Endothelial cell of umbilical vein (primary cell): ENCODE data around the gene P2RX4.

Source experiments
- EZH2 ChIP-seq: IDR thresholded peaks from 2 replicates; pipeline ENCODE4 v1.6.1; 2012; ENCODE audit warnings: borderline replicate concordance, low read depth, mild to moderate bottlenecking, moderate library complexity, low read length, inconsistent platforms; ENCODE audit not compliant: severe bottlenecking
- FOS ChIP-seq: IDR thresholded peaks from 2 replicates; pipeline ENCODE4 v1.6.1; 2011; ENCODE audit warnings: mild to moderate bottlenecking, low read length, moderate library complexity, borderline replicate concordance; ENCODE audit not compliant: insufficient read depth
- GATA2 ChIP-seq: IDR thresholded peaks from 2 replicates; pipeline ENCODE4 v1.7.0; 2011; ENCODE audit warnings: low read depth, mild to moderate bottlenecking, moderate library complexity, mixed read lengths, low read length; ENCODE audit not compliant: insufficient read length, insufficient read depth
- MYC ChIP-seq: IDR thresholded peaks from one replicate; pipeline ENCODE4 v1.6.1; 2011; ENCODE audit warnings: mild to moderate bottlenecking, low read depth, low read length
- POLR2A ChIP-seq: IDR thresholded peaks from 2 replicates; pipeline ENCODE4 v1.6.1; 2012; ENCODE audit warnings: low read depth, mild to moderate bottlenecking, control low read depth, low read length
- POLR2AphosphoS5 ChIP-seq: IDR thresholded peaks from 2 replicates; pipeline ENCODE4 v1.6.1; 2012; ENCODE audit warnings: low read depth, mild to moderate bottlenecking, control low read depth, low read length, moderate library complexity; ENCODE audit not compliant: insufficient read depth
- TF ChIP-seq, protein P1 (sequence below): IDR thresholded peaks from 2 replicates; pipeline ENCODE4 v1.6.1; 2011; ENCODE audit not compliant: insufficient read depth, insufficient read length
- TF ChIP-seq, protein P2 (sequence below), 2 donors: IDR thresholded peaks; 1 replicate in 1 of 2; 2 replicates in 1 of 2; pipeline ENCODE4 v1.5.1; 2011; ENCODE audit warnings: low read length in 2 of 2, mild to moderate bottlenecking in 2 of 2, moderate library complexity in 2 of 2, control low read depth in 1 of 2, inconsistent platforms in 1 of 2, low read depth in 1 of 2; ENCODE audit not compliant: insufficient read depth in 1 of 2; ENCODE audit errors: extremely low read depth in 1 of 2

DNA sequence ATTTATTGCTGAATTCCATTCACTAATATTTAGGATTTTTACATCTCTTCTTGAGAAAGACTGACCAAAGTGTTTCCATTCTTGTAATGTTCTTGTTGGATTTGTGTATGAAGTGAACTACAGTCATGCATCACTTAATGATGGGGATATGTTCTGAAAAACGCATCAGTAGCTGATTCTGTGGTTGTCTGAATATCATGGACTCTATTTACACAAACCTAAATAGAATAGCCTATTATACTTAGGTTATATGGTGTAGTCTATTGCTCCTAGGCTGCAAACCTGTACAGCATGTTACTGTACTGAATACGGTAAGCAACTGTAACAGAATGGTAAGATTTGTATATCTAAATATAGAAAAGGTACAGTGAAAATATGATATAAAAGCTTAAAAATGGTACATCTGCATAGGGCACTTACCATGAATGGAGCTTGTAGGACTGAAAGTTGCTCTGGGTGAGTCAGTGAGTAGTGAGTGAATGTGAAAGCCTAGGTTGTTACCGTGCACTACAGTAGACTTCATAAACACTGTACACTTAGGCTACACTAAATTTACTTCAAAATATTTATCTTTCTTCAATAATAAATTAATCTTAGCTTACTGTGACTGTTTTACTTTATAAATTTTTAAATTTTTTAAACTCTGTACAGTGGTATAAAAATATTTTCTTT, 27.6 kb upstream of the P2RX4 start:
- TF ChIP-seq, protein P1, sequence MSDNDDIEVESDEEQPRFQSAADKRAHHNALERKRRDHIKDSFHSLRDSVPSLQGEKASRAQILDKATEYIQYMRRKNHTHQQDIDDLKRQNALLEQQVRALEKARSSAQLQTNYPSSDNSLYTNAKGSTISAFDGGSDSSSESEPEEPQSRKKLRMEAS = no peak
- TF ChIP-seq, protein P2, sequence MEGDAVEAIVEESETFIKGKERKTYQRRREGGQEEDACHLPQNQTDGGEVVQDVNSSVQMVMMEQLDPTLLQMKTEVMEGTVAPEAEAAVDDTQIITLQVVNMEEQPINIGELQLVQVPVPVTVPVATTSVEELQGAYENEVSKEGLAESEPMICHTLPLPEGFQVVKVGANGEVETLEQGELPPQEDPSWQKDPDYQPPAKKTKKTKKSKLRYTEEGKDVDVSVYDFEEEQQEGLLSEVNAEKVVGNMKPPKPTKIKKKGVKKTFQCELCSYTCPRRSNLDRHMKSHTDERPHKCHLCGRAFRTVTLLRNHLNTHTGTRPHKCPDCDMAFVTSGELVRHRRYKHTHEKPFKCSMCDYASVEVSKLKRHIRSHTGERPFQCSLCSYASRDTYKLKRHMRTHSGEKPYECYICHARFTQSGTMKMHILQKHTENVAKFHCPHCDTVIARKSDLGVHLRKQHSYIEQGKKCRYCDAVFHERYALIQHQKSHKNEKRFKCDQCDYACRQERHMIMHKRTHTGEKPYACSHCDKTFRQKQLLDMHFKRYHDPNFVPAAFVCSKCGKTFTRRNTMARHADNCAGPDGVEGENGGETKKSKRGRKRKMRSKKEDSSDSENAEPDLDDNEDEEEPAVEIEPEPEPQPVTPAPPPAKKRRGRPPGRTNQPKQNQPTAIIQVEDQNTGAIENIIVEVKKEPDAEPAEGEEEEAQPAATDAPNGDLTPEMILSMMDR (IDR thresholded peaks at IDR 0.05; ENCODE audit: extremely low read depth in 1 of 2, insufficient read depth in 1 of 2, low read depth in 1 of 2, low read length in 2 of 2) = no peak
- TF ChIP-seq EZH2 = no peak
- TF ChIP-seq POLR2A = no peak
- no peak for TF ChIP-seq FOS
- TF ChIP-seq MYC = no peak
- TF ChIP-seq GATA2 = no peak
- TF ChIP-seq POLR2AphosphoS5 = no peak
